GM04503 (cell line): ENCODE results near the gene HEPACAM.
"Not testable (repeated sequence)": the region's sequence is repeated elsewhere in the genome, so short reads cannot be mapped to it uniquely, and the experiment has no call there.

Source experiments
- DNase-seq: peaks from one replicate; pipeline ENCODE4 v3.0.0-alpha.2; 2012; ENCODE audit warnings: low read depth

The HEPACAM gene, protein sequence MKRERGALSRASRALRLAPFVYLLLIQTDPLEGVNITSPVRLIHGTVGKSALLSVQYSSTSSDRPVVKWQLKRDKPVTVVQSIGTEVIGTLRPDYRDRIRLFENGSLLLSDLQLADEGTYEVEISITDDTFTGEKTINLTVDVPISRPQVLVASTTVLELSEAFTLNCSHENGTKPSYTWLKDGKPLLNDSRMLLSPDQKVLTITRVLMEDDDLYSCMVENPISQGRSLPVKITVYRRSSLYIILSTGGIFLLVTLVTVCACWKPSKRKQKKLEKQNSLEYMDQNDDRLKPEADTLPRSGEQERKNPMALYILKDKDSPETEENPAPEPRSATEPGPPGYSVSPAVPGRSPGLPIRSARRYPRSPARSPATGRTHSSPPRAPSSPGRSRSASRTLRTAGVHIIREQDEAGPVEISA

DNA sequence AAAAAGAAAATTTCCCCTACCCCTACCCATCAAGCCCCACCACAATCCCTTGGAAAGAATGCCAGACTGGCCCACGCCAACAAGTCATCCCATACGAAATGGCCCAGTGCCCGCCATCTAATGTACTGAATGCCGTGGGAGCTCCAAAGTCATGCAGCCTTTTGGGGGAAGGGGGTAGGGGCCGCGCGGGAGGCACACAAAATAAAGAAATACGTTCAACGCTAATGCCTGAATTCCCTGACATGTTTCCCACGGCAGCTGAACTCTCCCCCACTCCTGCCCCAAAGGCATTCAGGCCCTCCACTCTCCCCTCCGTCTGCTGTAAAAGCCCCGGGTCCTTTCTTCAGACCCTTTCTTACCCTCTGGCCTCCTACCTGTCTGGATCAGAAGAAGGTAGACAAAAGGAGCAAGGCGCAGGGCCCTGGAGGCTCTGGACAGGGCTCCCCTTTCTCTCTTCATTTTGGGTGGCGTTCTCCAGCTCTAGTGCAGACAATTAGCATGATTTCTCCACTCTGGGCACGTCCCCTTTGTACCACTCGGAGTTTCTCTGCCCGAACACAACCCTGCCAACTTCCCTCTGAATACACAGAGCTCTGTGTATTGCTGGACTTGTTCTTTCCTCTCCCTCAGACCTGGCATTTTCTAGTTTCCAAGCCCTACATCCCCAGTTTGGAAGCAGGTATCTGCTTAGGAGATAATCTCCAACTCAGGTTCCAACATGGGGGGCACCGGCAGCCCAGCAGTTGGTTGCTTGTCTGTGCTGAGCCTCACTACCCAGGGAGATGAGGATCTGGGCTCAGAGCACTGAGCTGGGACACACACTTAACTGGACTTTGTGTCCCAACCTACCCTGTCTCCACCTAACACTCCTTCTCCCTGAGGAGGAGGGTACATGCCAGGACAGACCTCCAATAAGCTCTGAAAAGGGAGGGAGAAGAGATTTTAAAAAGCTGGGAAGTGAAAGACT, at the start of gene HEPACAM:
Gene HEPACAM (minus strand): TSS at position 500 of the 967 bp plus-strand sequence. CDS start 41 bp downstream, at position 459.
- DNase-seq: no peak

DNA sequence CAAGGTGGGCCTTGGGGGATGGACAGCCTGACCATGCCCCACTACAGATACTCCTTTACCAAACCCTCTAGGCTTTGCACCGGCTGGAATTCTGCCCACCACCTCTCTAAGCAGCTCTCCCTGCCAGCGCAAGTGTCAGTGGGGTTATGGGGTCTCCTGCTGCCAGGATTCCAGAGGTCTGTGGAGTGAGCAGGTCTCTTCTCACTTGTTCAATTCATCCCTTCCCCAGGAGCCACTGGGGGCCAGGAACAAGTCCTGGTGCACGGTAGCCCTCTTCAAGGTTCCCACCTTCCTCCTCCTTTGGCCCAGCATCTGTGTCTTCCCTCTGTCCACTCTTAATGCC, 48.6 kb upstream of the HEPACAM start:
- no peak for DNase-seq

DNA sequence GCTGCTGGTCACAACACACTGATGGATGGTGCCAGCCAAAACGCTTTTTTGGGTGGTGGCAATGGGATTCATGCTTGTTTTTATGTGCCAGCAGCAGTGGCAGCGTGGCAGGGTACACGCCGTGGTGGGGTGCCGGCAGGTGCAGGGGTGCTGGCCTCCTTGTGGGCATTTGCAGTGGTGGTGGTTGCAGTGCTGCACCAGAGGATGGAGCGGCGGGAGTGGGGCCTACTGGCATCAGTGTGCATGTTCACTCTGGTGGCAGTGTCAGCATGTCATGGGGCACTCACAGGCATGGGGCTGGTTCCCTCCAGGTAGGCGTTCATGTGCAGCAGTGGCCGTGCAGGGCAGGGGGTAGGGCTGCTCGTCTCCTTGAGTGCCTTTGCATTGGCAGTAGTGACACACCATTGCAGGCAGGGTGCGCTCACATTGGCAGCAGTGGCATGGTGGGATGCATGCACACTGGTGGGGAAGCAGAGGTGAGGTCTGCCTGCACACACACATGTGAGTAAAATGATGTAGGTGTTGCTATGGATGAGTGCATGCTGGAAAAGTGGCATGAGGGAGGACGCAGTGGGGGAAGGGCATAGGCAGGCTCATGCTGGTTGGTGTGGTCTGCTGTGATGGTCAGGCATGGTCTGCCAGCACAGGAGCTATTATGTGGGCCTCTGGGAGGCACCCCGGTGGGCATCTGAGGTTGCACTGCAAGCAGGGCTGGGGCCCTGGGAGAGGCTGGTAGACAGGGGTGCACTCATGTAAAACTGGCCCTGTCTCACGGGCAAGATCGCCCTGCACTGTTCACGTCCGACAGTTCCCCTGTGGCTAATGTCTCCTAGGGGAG, 48.0 kb upstream of the HEPACAM start:
- DNase-seq: no peak

DNA sequence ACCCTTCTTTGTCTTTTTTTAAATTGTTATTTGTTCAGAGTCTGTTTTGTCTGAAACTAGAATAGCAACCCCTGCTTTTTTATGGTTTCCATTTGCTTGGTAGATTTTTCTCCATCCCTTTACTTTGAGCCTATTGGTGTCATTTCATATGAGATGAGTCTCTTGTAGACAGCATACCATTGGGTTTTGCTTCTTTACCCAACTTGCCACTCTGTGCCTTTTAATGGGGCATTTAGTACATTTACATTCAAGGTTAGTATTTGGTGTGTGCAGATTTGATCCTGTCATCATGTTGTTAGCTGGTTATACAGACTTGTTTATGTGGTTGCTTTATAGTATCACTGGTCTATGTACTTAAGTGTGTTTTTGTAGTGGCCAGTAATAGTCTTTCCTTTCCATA, 46.2 kb upstream of the HEPACAM start:
- no peak for DNase-seq

DNA sequence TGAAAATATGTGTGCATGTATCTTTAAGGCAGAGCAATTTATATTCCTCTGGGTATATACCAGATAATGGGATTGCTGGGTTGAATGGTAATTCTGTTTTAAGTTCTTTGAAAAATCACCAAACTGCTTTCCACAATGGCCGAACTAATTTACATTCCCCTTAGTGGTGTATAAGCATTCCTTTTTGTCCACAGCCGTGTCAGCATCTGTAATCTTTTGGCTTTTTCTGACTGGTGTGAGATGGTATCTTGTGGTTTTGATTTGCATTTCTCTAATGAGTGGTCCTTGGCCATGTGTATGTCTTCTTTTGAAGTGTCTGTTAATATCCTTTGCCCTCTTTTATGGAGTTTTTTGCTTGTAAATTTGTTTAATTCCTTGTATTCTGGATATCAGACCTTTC, 42.5 kb upstream of the HEPACAM start:
- no peak for DNase-seq

DNA sequence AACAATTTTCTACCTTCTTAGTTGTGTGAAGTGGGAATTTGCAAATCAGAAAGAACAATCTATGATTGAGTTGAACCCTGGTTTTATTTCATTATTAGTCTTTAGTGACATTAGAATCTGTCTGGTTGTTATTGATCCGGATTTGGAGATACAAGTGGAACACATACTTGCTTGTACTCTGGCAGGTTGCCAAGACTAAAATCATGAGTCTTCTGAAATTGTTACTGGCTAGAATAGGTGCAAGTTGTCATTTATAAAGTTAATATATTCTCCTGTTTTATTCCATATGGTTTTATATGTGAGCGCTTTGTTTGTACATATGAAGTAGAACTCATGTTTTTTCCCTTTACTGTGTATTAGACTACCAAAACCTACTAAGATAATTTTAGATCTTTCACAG, 41.2 kb upstream of the HEPACAM start:
- no peak for DNase-seq

DNA sequence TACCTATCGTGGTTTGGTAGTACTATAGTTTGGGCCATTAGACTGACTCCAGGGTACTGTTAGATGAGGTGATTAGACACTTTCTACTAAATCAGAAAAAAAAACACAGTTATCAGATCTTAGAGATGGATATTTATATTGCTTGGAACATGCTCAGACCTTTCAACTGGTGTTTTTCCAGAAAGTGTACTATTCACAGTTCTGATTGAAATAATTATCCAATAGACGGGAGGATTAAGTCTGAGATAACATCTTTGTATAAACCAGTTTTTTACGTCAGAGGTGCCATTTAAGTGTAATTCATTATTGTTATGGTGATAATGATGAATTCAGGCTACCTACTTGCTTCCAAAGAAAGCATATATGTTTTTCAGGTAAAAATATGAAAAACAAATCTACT, 40.7 kb upstream of the HEPACAM start:
- no peak for DNase-seq

DNA sequence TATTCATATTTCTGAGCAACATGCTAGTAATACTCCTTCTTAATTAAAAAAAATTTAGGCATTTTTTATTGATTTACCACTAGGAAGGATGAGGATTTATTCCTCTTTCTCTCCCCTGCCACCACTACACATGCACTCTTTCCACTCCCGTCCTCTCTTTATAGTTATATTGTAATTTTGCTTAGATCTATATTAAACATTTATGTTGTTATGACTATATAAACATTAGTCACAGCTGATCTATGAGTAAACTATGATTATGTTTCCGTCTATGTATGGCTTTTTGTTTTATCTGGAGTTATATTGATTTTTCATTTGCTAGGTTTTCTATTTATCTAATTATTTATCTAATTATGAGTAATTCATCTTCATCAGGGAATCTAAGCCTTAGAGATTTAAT, 36.0 kb upstream of the HEPACAM start:
- DNase-seq: no peak

DNA sequence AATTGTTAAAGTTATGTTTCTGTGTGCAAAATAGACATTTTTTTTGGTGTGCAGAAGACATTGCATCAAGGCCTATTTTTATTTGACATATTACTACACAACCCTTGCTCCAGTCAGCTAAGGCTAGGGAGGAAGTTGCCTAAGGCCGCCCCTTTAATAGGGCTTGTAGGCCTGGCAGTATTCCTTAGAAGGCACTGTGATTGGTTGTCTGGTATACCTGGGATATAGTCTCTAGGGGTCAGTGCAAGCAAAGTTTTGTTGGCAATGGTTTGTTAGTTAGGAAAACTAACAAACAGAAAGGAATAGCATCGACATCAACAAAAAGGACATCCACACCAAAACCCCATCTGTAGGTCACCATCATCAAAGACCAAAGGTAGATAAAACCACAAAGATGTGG, 35.1 kb upstream of the HEPACAM start:
- DNase-seq: no peak

DNA sequence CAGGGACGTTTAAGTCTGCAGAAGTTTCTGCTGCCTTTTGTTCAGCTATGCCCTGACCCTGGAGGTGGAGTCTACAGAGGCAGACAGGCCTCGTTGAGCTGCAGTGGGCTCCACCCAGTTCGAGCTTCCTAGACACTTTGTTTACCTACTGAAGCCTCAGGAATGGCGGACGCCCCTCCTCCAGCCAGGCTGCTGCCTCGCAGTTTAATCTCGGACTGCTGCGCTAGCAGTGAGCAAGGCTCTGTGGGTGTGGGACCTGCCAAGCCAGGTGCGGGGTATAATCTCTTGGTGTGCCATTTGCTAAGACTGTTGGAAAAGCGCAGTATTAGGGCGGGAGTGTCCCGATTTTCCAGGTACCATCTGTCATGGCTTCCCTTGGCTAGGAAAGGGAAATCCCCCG, 32.4 kb upstream of the HEPACAM start:
- not testable (repeated sequence) for DNase-seq

DNA sequence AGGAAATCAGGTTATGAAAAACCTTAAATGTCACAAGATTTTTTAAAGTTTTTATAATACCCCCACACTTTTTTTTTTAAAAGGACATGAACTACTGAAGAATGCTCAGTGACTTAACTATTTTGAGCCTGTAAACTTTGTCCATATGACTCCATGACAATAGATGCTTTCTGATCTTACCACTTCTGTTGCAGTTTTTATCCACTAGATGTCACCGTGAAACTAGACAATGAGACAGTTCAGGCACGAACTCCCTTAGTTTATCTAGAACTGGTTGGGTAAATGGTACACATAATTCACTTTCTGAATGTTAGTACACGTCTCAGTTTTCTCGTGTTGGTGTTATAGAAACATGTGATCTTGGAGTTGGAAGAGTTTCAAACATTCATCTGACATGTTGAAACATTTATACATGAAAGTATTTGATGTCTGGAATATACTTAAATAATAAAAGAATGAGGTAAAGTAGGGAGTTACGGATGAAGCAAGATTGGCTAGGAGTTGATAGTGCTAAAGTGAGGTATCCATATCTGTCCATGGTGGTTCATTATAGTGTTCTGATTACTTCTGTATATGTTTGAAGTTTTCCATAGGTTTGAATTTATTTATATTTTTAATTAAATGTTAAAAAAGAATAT, 26.2 kb upstream of the HEPACAM start:
- DNase-seq: peak; percentile 50

DNA sequence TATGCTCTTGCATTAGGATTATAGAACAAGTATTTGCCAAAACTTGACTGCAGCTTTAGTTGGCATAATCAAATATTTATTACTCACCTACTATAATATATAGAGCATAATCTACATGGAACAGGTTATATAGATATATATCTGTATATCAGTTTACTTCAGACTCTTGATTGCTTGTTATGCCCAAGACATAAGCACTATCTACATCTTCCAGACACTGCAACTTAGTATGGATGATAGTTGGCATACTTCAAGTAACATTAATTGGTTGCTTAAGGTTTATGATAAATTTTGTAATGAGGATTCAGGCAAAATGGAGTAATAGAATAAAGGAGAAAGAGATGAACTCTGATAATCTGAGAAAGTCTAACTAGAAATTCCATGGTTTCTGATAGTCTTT, 19.2 kb upstream of the HEPACAM start:
- DNase-seq: no peak

DNA sequence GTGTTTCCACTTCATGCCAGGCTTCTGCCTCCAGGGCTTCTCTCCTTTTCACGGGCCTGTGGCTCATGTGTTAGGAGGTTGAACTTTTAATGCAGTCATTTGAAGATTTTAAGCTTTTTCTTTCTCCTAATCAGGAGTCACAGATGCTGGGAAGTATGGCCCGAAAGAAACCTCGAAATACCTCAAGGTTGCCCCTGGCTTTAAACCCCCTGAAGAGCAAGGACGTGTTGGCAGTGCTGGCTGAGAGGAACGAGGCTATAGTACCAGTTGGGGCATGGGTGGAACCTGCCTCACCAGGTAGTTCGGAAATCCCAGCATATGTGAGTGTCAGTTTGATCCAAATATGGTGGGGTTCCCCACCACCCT, 18.7 kb upstream of the HEPACAM start:
- no peak for DNase-seq

DNA sequence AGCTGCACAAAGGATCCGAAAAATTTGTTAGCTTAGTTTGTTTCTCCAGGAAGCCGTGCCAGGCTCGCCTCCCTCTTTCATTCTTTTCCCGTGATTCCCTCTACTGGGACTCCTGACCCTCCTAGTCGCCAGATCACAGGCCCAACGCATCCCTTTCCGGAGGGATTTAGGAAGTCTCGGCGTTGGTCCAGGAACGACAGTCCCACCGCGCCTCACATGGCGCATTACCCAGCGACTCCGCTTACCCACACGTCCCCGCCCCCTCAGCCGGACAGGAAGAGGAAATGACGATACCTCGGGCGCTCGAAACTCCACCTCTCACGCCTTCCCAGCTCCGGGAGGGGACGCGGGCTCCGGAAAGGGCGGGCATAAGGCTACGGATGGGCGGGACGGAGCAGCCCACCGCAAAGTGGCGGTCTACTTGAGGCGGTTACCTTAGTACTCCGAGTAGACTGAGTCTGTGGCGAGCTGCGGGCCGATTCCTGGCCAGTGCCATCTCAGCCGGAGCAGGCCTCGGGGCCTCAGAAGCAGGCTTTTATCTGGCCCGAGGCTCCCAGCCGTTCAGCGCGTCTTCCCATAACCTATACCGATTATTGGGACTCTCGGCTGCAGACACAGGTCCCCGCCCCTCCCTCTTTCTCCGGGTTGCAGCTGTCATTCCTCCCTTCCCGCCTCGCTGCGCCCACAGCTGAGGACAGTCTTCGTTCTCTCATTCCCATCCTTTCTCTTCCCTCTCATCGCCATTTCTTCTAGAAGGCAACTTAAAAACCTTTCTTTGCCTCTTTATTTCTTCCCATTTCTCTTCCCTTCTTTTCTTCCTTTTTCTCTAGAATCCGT, 18.1 kb upstream of the HEPACAM start, which contains the start of gene CCDC15:
Gene CCDC15 (plus strand): TSS at position 450 of the 837 bp plus-strand sequence. CDS start 531 bp downstream, outside the sequence.
- DNase-seq: peak; percentile 85

DNA sequence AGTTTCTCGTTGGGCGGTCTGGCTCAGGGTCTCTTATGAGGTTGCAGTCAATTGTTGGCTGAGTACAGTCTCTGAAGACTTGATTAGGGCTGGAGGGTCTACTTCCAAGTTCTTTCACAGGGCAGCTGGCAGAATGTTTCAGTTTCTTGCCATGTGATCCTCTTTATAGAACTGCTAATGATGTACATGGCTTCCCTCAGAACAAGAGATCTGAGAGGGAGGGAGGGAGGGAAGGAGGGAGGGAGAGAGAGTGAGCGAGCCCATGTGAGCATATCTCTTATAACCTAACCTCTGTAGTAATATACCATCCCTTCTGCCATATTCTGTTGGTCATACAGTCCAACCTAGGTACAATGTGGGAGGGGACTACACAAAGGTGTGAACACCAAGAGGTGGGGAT, 15.5 kb upstream of the HEPACAM start:
- DNase-seq: no peak

DNA sequence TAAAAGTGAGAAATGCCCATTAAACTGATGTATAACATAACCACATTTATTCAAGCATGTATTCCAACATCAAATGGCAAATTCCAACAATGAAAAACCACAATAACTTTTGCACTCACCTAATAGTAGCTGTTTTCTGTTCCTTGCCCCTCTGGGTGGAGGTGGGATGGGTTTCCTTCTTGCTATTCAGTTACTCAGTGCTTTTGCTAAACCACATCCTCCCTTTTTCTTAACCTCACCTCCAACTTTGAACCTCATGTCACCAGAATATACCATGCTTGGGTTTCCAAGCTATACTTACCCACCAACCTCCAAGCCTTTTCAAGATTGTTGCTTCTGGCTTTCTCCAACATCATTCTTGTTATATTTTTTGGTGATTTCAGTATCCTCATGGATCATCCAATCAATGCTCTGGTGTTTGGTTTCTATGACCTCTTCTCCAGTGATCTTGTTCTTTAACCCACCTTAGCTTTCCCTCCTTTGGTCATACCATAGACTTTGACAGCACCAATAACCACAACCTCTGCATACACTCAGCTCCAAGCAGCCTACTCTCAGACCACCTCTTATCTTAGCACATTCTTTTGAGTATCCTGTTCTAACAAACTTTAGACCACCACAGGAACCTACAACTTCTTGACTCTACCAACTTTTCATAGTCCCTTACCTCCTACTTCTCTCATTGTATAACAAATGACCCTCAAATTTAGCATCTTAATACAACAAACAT, 14.9 kb upstream of the HEPACAM start:
- DNase-seq: no peak

DNA sequence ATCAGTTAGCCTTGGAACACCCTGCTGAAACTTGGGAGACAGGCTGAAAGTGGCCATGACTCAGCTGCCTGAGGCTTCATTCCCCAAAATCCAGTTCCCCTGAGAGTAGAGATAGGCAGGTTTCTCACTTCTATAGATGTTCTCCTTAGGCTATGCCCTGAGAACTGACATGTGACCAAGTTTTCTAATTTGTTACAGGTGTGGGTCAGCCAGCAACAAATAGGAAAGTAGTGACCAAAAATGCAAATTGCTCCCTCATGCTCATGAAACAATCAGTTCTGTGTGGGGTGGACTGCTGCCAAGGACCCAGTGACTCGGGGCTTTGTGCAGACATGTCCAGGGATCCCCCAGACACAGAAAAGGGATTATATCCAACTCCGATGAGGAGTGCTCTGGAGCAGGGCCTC, 10.9 kb upstream of the HEPACAM start:
- no peak for DNase-seq

DNA sequence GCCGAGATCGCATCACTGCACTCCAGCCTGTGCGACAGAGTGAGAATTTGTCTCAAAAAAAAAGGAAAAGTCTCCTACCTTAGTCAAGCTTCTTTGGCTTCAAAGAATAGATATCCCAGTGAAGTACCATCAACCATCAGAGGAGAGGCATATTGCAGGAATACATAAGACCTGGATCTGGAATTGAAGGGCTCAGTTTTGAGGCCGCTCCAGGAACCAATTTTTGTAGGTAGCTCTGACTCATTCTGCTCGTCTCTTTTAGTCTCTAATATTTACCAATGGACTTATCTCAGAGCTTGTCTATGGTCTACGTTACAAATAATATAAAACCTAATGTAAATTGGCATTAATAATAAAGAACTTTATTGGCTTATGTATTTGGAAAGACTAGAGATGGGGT, 10.0 kb upstream of the HEPACAM start:
- DNase-seq: no peak

DNA sequence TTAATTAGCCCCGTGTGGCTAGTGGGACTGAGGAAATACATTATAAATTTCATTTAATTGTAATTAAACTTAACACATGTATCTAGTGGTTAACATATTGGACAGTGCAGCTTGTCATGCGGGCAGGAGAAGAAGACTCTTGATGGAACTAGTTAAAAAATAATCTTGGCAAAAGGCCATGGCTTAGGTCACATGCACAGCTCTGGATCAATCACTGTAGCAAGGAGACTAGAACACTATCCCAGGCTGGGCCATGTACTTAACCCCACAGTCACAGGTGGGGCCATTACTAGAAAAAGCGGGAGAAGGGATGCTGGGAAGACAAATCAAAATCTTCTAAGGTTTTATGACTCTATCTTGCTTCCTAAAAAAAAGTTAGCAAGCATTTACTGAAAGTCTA, 8.7 kb upstream of the HEPACAM start:
- DNase-seq: no peak

DNA sequence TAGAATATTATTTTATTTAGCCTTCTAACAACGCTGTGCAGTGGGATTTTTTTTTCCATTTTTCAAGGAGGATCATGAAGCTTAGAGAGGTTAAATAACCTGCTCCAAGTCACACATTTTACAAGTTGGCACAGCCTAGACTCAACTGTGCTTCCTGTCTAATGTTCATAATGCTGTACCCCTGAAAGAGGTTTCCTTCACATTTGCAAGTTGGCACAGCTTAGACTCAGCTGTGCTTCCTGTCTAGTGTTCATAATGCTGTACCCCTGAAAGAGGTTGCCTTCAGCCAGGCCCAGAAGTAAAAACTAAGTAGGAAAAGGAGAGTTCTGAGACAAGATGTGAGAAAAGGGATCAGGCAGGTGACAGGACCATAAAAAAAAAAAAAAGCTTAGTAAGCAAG, 7.9 kb upstream of the HEPACAM start:
- DNase-seq: no peak
